Muscle layer of duodenum (tissue), 2 donors: ENCODE results near the gene NOTCH3.

Experiments
- H3K27ac ChIP-seq: one replicate; pipeline ENCODE4 v1.7.0; 2013; ENCODE audit warnings: mild to moderate bottlenecking, low read length
- H3K27me3 ChIP-seq: one replicate; pipeline ENCODE4 v1.7.0; 2013; ENCODE audit warnings: low read depth, mild to moderate bottlenecking, control low read depth, low read length
- H3K36me3 ChIP-seq, 2 donors: one replicate each; pipeline ENCODE4 v1.7.0; 2013; ENCODE audit warnings: low read length in 2 of 2, control low read depth in 1 of 2, mild to moderate bottlenecking in 1 of 2; ENCODE audit not compliant: insufficient read depth in 2 of 2, control insufficient read depth in 1 of 2
- H3K4me1 ChIP-seq, 2 donors: one replicate each; pipeline ENCODE4 v1.7.0; 2013; ENCODE audit warnings: low read length in 2 of 2, mild to moderate bottlenecking in 2 of 2, control low read depth in 1 of 2, moderate library complexity in 1 of 2; ENCODE audit not compliant: insufficient read depth in 2 of 2, control insufficient read depth in 1 of 2
- H3K4me3 ChIP-seq, 2 donors: one replicate each; pipeline ENCODE4 v1.7.0; 2013; ENCODE audit warnings: low read length in 2 of 2, low read depth in 1 of 2, mild to moderate bottlenecking in 1 of 2
- H3K9me3 ChIP-seq, 2 donors: one replicate each; pipeline ENCODE4 v1.7.0; 2013; ENCODE audit warnings: low read length in 2 of 2, control low read depth in 1 of 2, mild to moderate bottlenecking in 1 of 2; ENCODE audit not compliant: control insufficient read depth in 1 of 2
- donor health status: healthy.

Gene NOTCH3

DNA sequence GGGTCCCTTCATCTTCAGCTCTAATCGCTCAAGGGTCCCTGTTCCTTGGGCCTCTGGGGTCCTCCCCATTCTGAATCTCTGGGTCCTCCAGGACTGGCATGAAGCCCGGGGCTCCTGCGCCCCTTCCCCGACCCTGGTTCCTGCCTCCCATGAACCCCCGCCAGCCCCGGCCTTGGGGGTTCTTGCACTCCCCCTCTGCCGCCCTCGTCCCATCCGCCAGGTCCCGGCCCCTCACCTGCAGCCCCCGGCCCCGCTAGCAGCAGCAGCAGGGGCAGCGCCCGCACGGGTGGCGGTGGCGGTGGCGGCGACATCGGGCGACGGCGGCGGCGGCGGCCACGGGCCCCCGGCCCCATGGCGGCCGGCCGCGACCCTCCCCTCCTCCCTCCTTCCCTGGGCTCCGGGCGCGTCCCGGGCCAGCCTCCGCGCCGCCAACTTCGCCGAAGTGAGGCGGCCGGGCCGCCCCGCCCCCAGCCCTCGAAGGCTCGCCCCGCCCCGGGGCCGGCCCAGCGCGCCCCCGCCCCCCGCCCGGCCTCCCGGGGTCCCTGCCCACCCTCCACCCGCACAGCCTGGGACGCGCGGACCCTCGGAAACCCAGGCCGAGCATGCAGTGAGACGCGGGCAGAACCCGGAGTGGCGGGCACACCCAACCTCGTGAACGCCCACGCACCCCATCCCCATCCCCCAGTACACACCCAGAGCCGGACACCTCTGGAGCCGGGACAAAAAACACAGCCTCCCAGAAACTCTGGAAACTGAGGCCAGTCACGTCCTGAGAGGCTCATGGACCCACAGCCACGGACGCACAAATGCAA, at the start of gene NOTCH3:
Gene NOTCH3 (minus strand): TSS at position 443 of the 812 bp plus-strand sequence. CDS start 90 bp downstream, at position 353.
- peaks cover 0 to 18% of the 10 kb centered on the region in 2 donors for H3K4me1 ChIP-seq

DNA sequence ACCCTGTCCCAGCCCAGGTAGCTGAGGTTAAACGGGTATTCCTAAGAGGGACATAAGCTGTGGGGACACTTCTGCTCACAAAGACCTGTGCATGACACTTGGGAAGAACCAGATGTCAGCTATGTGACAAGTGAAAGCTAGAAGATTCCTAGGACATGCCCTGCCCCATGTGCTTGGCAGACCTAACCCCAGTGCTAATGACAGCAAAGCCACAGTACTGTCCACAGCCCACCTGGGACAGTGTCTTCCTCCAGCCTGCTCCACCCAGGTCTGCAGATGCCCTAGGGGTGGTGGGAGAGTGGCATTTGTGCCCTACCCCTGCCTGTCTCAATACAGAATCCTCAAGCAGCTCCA, 49.8 kb upstream of the NOTCH3 start:
- peak overlapping the region; percentile 79 for H3K27ac ChIP-seq
- no peaks in the 10 kb centered on the region for H3K27me3 ChIP-seq
- peak overlapping the region in 1 of 2 donors; percentile 39 for H3K4me3 ChIP-seq
- peaks cover 50 to 83% of the 10 kb centered on the region in 2 donors for H3K36me3 ChIP-seq
- no peaks in the 10 kb centered on the region for H3K9me3 ChIP-seq
- H3K4me1 ChIP-seq: peaks cover 41 to 68% of the 10 kb centered on the region in 2 donors

More for the DNA sequence above, at the start of gene NOTCH3:
- peak within 1 kb of the TSS in 1 of 2 donors; percentile 52 for H3K4me3 ChIP-seq
- H3K9me3 ChIP-seq: no peaks in the 10 kb centered on the region
- no peaks in the 10 kb centered on the region for H3K36me3 ChIP-seq
- peaks cover 15% of the 10 kb centered on the region for H3K27me3 ChIP-seq
- no peak within 1 kb of the TSS for H3K27ac ChIP-seq

DNA sequence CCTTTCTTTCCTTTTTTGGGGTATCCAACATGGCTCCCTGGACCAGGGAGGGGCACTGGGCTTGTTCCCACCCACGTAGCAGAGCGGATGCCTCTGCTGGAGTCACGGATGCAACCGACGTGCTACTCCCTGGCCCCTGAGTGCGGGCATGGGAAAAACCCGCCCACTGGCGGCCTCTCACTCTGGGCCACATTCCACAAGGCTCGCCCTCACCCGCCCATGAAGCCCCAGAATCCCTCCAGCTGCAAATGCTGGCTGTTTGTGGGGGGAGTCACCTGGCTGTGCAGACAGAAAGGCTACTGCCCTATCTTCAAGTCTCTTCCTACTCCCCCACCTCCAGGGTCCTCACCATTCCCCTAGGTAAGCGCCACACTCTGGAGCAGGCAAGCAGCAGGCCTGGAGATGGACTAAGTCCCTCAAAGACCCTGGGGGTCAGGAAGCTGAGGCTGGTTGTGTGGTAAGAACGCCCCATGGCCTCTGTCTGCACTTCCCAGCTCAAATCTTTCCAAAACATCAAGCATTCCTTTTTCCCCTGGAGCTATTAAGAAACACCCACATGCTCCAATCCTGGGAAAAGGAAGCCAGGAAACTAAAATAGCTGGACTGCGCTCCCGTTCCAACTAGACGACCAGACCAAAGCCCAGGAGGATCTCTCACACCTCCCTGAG, 49.3 kb upstream of the NOTCH3 start:
- H3K36me3 ChIP-seq: peaks cover 47 to 83% of the 10 kb centered on the region in 2 donors
- H3K4me3 ChIP-seq: no peak overlapping the region
- H3K27ac ChIP-seq: peak overlapping the region; percentile 79
- no peaks in the 10 kb centered on the region for H3K9me3 ChIP-seq
- H3K27me3 ChIP-seq: no peaks in the 10 kb centered on the region
- H3K4me1 ChIP-seq: peaks cover 41 to 68% of the 10 kb centered on the region in 2 donors

DNA sequence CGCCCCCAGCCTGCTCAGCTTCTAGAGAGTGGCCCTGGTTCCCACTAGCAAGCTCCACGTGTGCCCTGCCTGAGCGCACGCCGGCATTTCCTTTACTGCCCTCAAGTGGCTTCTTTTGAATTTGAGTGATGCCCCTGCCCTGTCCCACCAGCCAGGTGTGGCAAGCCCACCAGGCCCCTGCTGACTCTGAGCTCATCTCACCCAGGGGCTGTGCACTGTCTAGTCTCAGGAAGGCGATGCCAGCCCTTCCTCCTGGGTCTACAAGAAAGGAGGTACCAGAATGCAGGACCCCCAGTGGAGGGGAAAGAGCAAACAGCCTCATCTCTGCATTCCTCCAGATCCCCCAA, 48.7 kb upstream of the NOTCH3 start:
- peaks cover 41 to 68% of the 10 kb centered on the region in 2 donors for H3K4me1 ChIP-seq
- no peaks in the 10 kb centered on the region for H3K27me3 ChIP-seq
- no peaks in the 10 kb centered on the region for H3K9me3 ChIP-seq
- H3K4me3 ChIP-seq: peak overlapping the region in 1 of 2 donors; percentile 21
- peak overlapping the region; percentile 79 for H3K27ac ChIP-seq
- H3K36me3 ChIP-seq: peaks cover 46 to 78% of the 10 kb centered on the region in 2 donors

DNA sequence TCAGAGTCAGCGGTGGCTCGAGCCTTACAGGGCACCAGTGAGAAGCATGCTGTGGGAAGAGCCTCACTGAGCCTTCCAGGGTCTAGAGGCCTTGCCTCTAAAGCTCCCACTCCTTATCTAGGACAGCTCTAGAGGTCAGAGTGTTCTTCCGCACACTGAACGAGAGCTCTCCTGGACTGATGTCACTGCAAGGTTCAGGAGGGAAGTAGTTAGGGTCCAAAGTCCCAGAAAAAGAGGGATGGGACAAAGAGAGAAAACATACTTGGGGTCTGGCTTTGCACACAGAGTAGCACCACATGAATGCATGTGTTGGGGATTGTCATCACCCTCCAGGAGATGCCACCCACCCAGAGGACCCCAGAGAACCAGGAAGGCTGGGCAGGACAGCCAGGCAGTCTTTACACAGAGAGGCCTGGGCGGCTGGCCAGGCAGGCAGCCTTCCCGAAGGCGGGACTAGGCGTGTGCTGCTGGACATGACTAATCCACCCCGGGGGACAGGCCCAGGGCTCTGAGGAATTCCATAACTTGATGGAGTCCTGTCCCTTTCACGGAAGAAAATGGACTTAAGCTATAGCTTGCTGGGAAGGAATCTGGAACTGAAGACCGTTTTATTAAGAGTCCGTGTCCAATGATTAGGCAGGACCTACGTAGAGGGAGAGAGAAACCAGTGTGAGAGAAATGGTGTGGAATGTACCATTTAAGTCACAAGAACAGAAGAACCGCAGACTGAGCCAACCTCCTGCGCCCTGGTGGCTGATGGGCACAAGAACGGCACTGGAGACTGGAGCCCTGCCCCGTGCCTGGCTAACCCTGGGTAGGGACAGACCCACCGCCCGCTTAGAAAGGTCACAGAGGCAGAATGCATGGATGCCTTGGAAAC, 48.1 kb upstream of the NOTCH3 start:
- H3K4me1 ChIP-seq: peaks cover 41 to 68% of the 10 kb centered on the region in 2 donors
- H3K36me3 ChIP-seq: peaks cover 43 to 75% of the 10 kb centered on the region in 2 donors

DNA sequence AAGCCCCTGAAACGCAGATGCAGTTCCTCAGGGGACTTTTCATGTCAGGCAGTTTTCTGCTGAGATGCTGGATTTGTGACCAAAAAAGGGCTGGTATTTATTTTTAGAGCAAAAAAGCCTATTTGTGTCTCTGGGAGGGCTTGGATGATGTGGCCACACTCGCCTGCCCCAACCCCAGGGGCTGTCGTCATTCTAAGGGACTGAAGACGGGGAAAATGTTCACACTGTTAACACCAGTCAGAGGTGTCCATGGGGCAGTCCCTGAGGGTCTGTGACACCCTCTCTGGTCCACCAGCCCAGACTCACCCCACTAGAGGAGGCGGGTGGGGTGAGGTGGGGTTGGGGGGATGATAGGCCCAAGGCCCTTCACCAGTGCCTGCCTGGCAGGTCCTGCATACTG, 47.3 kb upstream of the NOTCH3 start:
- Histone ChIP-seq H3K9me3 (no peaks in the 10 kb centered on the region), H3K4me1 (peaks cover 41 to 60% of the 10 kb centered on the region in 2 donors), H3K36me3 (peaks cover 41 to 75% of the 10 kb centered on the region in 2 donors), H3K27me3 (no peaks in the 10 kb centered on the region), H3K27ac (peak overlapping the region; percentile 79), H3K4me3 (peak overlapping the region in 1 of 2 donors; percentile 21)

More for the DNA sequence above, 48.1 kb upstream of the NOTCH3 start:
- Histone ChIP-seq H3K9me3 (no peaks in the 10 kb centered on the region), H3K27ac (peak overlapping the region; percentile 79), H3K4me3 (peak overlapping the region in 1 of 2 donors; percentile 21), H3K27me3 (no peaks in the 10 kb centered on the region)

DNA sequence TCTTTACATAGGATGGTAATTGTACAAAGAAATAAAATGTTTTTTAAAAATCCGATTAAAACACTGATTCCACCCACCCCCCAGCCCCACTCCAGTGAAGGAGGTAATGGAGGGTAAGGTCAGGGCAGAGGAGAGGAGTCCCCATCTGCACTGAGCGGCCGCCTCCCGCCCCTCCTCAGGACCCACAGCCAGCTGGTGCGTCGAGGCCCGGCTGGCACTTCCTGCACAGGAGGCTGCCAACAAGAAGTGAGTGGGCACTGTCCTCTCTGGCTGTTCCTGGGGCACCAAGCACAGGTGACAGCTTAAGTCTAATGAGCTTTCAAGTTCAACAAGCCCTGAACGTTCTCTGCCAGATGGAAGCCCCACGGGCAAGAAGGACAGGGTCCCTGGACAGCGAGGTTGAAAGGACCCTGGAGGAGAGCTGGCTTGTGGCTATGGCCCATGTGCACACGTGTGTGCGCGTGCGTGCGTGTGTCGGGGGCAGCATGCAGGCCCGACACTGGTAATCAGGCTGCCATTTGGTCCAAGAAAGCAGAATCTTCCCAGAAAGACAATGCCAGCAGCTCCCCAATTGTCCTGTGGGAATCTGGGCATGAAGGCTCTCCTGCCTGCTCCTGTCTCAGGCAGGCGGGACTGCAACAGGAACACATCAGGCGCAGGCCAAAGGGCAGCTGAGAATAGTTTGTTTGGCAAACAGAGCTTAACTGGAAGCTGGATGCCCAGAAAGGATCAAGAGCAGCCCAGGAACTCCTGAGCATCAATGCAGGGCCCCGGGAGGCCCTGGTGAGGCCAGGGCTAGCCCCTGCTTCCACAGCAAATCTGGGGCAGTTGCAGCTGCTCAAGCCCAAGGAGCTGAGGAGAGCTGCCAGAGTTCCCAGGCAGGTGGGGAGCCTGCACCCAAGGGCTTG, 46.6 kb upstream of the NOTCH3 start:
- Histone ChIP-seq H3K4me1 (peaks cover 40 to 53% of the 10 kb centered on the region in 2 donors), H3K9me3 (no peaks in the 10 kb centered on the region), H3K27me3 (no peaks in the 10 kb centered on the region), H3K36me3 (peaks cover 38 to 72% of the 10 kb centered on the region in 2 donors), H3K4me3 (no peak overlapping the region), H3K27ac (peak overlapping the region; percentile 79)

DNA sequence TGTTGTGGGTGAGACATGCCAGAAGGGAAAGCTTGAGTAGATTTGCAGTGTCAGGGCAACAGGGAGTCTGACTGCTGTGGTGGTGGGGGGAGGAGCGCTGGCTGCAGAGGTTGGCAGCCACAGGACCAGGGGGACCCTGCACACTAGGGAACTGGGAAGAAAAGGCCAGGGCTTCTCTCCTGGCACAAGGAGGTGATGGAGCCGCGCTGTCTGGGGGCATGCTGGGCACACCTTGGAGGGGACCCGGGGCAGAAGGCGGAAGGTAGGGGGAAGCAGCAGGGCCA, 45.3 kb upstream of the NOTCH3 start:
- peaks cover 37 to 42% of the 10 kb centered on the region in 2 donors for H3K4me1 ChIP-seq
- no peak overlapping the region for H3K27ac ChIP-seq
- peaks cover 42 to 67% of the 10 kb centered on the region in 2 donors for H3K36me3 ChIP-seq

DNA sequence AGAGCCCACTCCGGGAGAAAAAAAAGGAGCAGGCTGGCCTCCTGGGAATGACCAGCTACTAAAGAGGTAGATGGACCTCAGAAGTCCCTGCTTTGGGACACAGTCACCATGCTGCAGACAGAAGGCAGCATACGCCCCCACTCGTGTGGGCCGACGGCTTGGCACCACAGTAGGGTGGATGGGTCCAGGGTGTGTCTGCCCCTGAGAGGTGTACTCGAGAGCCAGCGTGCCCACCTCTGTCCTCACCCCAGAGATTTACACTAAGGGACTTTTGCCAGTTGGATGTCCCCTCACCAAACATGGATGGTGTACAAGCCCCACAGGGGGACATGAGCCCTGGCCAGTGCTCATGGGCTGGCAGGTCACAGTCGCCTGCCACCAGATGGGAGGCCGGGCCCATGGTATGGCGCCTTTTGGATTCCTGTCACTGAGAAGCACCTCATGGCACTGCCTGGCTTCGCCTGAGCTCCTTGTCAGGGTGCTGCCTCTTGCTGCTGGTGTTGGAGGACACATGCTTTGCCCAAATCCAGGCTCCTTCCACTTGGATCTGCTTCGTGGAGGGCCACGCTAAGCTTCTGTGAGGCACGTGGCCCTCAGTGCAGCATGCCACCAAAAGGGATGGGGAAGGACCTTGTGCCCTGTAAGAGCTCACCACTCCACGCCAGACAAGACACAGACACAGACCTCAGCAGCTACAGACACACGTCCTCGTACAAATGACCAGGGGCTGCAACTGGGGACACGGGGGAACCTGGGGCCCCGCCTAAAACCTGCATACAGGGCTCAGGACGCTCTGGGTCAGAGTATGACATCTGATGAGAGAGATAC, 44.8 kb upstream of the NOTCH3 start:
- Histone ChIP-seq H3K27ac (no peak overlapping the region), H3K27me3 (no peaks in the 10 kb centered on the region), H3K4me3 (no peak overlapping the region), H3K9me3 (no peaks in the 10 kb centered on the region), H3K4me1 (peaks cover 32 to 40% of the 10 kb centered on the region in 2 donors), H3K36me3 (peaks cover 48 to 68% of the 10 kb centered on the region in 2 donors)

More for the DNA sequence above, 45.3 kb upstream of the NOTCH3 start:
- Histone ChIP-seq H3K4me3 (no peak overlapping the region), H3K9me3 (no peaks in the 10 kb centered on the region), H3K27me3 (no peaks in the 10 kb centered on the region)

DNA sequence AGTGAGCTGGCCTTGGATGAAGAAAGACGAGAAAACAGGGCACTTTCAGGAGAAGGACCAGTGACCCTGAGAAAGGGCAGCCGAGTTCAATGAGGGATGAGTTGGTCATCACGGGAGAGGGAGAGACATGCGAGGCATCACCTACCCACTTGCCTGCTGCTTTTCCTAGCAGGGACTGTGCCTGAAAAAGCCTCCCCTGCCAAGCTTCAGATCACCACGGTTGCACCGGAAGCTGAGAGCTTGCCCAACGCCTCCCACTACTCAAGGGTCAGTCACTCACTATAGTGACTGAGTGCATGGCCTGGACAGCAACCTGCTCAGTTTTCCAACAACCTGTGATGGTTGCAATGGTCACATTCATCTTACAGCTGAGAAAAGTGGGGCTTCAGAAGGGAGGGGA, 44.0 kb upstream of the NOTCH3 start:
- Histone ChIP-seq H3K27ac (no peak overlapping the region), H3K27me3 (no peaks in the 10 kb centered on the region), H3K4me3 (no peak overlapping the region), H3K4me1 (peaks cover 24 to 35% of the 10 kb centered on the region in 2 donors), H3K9me3 (no peaks in the 10 kb centered on the region), H3K36me3 (peaks cover 54 to 69% of the 10 kb centered on the region in 2 donors)
